ENCODE results near the gene PLCB3.
A peak's percentile ranks its signal among the peaks of the same experiment; 100 is the strongest.

Gene PLCB3

DNA sequence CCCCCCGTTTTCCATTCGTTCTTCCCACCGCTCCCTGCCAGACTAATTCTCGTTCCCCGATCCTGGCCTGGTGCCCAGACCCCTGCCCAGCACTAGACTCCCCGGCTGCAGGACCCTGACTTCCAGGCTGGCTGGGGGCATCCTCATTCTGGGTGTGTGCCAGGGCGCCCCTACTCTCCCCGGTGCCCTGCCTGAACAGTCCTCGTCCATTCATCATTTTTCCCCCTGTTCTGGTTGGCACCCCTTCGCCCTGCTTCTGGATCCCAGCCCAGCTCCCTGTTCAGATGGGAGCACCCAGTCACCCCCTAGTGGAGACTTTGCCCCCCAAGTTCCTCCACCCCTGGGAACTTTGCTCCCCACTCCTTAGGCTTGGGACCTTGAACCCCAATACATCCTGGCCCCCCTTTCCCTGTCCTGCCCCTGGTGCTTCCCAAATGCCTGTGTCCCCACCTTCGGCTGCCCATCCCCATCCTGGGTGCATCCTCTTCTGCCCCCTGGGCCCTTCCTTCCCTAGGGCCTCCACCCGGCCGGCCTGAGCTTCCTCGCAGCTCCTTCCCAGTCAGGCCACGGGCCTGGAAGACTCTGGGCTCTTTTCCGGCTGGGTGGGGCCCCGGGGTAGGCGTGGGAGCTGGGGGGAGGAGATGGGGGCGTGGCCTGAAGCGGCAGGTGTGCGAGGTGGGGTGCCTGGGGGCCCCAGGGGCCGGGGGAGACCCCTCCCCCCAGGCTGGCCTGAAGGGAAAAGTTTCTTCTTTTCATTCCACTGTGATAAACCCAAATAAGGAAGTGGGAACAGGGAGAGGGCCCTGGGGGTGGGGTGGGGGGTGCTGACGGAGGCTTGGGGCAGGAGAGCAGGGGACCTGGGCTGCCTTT, 908 bp downstream of the PLCB3 start:
- DNase-seq = peak in 1 of 2 donors; percentile 52

GRCh38 chr11:64253043-64253442, 1.7 kb downstream of the PLCB3 start:
- DNase-seq = no peak

DNA sequence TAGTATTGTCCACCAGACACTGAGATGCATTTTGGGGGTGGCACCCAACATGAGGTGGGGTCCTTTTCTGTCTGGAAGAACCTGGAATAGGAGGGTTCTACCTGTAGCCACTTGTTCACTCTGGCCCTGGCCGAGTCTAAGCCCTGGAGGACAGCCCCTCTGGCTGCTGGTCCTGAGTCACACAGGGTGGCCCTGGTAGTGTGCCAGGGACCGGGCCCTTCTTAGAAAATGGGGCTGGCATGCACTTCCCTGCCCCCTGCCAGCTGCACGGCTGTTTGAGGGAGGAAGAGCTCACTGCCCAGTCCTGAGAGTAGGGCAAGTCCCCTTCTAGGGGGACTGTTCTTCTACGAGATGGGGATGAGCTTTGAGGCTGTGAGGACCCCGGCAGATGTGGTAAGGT, 2.2 kb downstream of the PLCB3 start:
- DNase-seq = no peak

DNA sequence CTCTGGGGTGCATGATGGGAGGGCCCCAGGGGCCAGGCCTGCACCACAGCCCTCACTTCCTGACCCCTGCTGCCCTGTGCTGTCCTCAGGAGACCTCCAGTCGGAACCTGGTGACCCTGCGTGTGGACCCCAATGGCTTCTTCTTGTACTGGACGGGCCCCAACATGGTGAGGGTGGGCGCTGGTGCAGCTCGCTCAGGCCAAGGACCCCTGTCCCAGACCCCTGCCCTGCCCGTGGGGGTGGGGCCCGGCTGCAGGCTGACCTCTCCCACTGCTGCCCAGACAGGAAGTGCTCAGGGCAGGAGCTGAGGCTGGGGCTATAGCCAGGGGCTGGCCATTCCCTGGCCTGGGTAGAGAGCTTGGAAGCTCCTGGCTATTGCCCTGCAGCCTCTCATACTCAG, 3.0 kb downstream of the PLCB3 start:
- DNase-seq = no peak

- no peak for DNase-seq
Measured at GRCh38 chr11:64255135-64256128, 4.1 kb downstream of the PLCB3 start.

- DNase-seq = no peak
Measured at GRCh38 chr11:64256300-64256699, 5.0 kb downstream of the PLCB3 start.

- DNase-seq = no peak
Measured at GRCh38 chr11:64258356-64258755, 7.0 kb downstream of the PLCB3 start.

DNA sequence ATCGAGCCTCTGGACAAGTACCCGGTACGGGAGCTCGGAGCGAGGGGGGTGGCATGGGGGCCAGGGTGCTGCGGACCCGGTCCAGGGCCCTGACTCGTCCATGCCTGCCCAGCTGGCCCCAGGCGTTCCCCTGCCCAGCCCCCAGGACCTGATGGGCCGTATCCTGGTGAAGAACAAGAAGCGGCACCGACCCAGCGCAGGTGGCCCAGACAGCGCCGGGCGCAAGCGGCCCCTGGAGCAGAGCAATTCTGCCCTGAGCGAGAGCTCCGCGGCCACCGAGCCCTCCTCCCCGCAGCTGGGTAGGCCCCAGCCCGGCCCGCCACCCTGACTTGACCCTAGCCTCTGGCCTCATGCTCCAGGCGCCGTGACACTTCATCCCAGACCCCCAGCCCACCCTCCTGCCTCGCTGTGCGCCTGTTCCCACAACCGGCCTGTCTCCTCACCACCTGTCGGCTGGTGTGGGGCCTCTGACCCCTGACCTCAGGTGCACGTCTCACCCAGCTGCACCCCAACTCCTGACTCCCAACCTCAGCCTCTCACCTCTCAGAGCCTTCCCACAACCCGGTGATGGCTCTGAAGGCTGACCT, 7.7 kb downstream of the PLCB3 start:
- DNase-seq = no peak

DNA sequence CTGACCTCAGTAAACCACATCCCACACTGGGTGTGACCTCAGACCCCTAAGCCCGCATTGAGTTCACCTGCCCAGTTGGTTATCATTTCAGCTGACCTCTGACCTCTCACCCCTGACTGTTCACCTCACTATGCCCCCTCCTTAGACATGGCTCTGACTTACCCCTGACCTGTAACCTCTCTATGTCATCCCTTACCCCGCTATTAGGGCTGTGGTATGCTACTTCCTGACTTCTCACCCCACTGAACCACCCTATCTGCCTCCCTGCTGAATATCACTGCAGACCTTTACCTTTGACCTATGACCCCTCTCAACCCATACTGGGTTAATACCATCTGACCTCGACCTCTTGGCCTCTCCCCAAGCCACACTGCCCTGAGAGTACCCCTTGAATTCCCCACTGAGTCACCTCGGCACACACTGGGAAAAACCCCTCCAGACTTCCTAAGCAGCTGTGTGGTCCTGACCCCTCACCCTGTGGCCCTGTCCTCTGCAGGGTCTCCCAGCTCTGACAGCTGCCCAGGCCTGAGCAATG, 8.3 kb downstream of the PLCB3 start:
- no peak for DNase-seq

DNA sequence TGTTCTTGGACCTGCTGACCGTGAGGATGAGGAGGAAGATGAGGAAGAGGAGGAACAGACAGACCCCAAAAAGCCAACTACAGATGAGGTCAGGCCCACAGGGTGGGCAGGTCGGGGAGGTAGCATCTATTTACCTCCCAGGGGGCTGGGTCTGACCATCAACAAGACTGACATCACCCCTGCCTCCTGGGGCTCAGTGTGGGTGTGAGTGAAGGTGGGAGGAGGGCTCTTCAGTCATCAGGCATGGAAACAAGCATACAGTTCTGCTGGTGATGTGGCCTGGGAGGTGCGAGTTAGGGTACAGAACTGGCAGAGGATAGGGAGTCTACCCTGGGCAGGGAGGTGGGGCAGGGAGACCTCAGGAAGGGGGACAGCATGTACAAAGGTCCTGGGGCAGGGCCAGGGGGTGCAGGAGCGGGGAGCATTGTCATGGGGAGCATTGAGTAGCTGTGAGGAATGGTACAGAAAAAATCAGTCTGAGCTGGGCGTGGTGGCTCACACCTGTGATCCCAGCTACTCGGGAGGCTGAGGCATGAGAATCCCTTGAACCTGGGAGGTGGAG, 8.9 kb downstream of the PLCB3 start:
- DNase-seq = no peak

DNA sequence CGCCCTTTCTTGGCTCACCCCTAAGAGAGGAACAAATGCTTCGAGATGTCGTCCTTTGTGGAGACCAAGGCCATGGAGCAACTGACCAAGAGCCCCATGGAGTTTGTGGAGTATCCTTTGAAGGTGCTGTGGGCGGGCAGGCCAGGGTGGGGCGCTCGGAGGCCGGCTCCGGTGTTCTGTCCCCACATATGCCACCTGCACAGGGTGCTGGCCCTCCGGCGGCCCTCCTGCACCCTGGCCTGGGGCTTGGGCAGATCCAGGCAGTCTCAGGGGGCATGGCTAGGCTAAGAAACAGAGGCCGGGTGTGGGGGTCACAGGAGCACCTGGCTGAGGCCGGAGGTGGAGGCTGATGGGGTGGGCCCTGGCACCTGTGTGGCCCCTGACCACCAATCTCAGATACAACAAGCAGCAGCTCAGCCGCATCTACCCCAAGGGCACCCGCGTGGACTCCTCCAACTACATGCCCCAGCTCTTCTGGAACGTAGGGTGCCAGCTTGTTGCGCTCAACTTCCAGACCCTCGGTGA, 10.3 kb downstream of the PLCB3 start:
- DNase-seq = no peak

- no peak for DNase-seq
Measured at GRCh38 chr11:64262271-64263002, 11.1 kb downstream of the PLCB3 start.

- no peak for DNase-seq
Measured at GRCh38 chr11:64263021-64263946, 12.0 kb downstream of the PLCB3 start.

DNA sequence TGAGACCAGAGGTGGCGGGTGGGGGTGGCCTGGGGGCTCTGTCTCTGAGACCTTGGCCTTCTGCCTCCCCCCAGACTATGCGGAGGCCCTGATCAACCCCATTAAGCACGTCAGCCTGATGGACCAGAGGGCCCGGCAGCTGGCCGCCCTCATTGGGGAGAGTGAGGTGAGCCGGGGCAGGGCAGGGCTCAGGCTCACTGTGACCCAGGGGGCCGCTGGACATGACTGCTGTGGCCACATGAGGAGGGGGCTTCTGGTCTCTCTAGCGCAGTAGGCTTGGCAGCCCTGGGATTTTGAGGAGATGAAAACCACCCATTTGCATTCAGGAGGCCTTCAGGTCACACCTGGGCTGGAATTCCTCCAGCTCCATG, 12.6 kb downstream of the PLCB3 start:
- no peak for DNase-seq

DNA sequence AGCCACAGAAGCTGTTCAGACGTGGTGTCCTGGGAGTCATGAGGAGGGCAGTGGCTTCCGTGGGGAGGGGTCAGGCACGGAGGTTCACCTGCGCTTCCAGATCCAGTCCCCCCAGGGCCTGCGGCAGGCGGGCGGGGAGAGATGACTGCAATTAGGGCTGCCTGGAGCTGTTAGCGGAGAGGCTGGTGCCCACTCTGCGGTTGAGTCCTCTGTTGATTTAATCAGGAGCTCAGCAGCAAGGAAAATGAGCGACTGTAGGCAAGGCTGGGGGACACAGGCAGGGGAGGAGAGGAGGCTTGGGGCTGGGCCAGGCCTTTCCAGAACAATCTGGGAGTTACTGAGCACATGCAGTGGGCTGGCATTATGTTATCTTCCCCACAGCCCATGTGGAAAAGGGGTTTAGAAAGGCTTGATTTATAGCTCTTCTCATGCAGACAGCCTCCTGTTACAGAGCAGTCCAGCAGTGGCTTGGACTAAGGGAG, 13.1 kb downstream of the PLCB3 start:
- DNase-seq = no peak

GRCh38 chr11:64265176-64266160, 14.1 kb downstream of the PLCB3 start:
- no peak for DNase-seq

GRCh38 chr11:64266339-64266738, 15.0 kb downstream of the PLCB3 start:
- no peak for DNase-seq

GRCh38 chr11:64267207-64267945, 16.0 kb downstream of the PLCB3 start:
- DNase-seq = no peak

All from stimulated activated CD4-positive, alpha-beta T cell treated with anti-CD3 and anti-CD28 coated beads, Interleukin-2, amount 100 ng/mL, for 24 hours (primary cell).